HEK293 (cell line): ENCODE measurements around the gene ELN.

Experiments
- CTCF ChIA-PET: fragments of 350-600 bp; formaldehyde crosslinking; extraction: SDS; loops from one replicate; lab custom pipeline; 2021; ENCODE audit warnings: antibody characterized with exemption; lab: Yijun Ruan, JAX
- POLR2A ChIA-PET: fragments of 300-600 bp; formaldehyde crosslinking; extraction: SDS; loops from one replicate; lab custom pipeline; 2020; ENCODE audit warnings: antibody characterized with exemption, inconsistent platforms; lab: Yijun Ruan, JAX
- H3K27ac ChIP-seq: fragments of 200-500 bp; sonication (Bioruptor generic); 2 replicates; pipeline ENCODE4 v1.5.1; 2014; ENCODE audit warnings: low read depth, low read length, control low read depth, inconsistent platforms; ENCODE audit errors: extremely low read depth
- H3K36me3 ChIP-seq, 2 experiments: fragments of 200-500 bp in 1 of 2; sonication (Bioruptor generic) in 1 of 2; 1 replicate in 1 of 2; 2 replicates in 1 of 2; pipeline ENCODE4 v1.5.1; 2014 to 2017; ENCODE audit warnings: inconsistent platforms in 2 of 2, low read length in 2 of 2; ENCODE audit not compliant: control insufficient read depth in 2 of 2, insufficient read depth in 1 of 2
- H3K4me1 ChIP-seq: fragments of 200-500 bp; sonication (Bioruptor generic); 2 replicates; pipeline ENCODE4 v1.5.1; 2014; ENCODE audit warnings: mild to moderate bottlenecking, low read length, inconsistent platforms; ENCODE audit not compliant: control insufficient read depth, insufficient read depth
- H3K4me3 ChIP-seq: 2 replicates; pipeline ENCODE4 v1.5.1; 2011; ENCODE audit warnings: low read depth, mild to moderate bottlenecking, control low read depth, low read length, moderate library complexity
- H3K9me3 ChIP-seq: fragments of 200-500 bp; sonication (Bioruptor generic); 2 replicates; pipeline ENCODE4 v1.5.1; 2014; ENCODE audit warnings: low read depth, low read length, inconsistent platforms; ENCODE audit not compliant: control insufficient read depth, insufficient read depth
- BCL11B ChIP-seq: fragments of 450-650 bp; formaldehyde crosslinking; IDR thresholded peaks from 2 replicates; pipeline ENCODE4 v1.5.1; 2016; ENCODE audit warnings: low read depth, missing biosample characterization, missing genetic modification characterization
- FEZF1 ChIP-seq: fragments of 450-650 bp; formaldehyde crosslinking; IDR thresholded peaks from 2 replicates; pipeline ENCODE4 v1.5.1; 2016; ENCODE audit warnings: missing biosample characterization, missing genetic modification characterization
- REPIN1 ChIP-seq: fragments of 450-650 bp; formaldehyde crosslinking; IDR thresholded peaks from 2 replicates; pipeline ENCODE4 v1.5.1; 2017; ENCODE audit warnings: missing biosample characterization, missing genetic modification characterization, low read depth
- SP3 ChIP-seq: fragments of 450-650 bp; formaldehyde crosslinking; IDR thresholded peaks from 2 replicates; pipeline ENCODE4 v1.5.1; 2016; ENCODE audit warnings: missing biosample characterization, missing genetic modification characterization
- WT1 ChIP-seq: fragments of 450-650 bp; formaldehyde crosslinking; IDR thresholded peaks from 2 replicates; pipeline ENCODE4 v1.5.1; 2016; ENCODE audit warnings: missing biosample characterization, missing genetic modification characterization
- ZBTB17 ChIP-seq: fragments of 450-650 bp; formaldehyde crosslinking; IDR thresholded peaks from 2 replicates; pipeline ENCODE4 v1.5.1; 2016; ENCODE audit warnings: missing biosample characterization, missing genetic modification characterization
- ZBTB8A ChIP-seq: fragments of 450-650 bp; formaldehyde crosslinking; IDR thresholded peaks from 2 replicates; pipeline ENCODE4 v1.5.1; 2016; ENCODE audit warnings: missing biosample characterization, missing genetic modification characterization
- ZIC2 ChIP-seq: fragments of 450-650 bp; formaldehyde crosslinking; IDR thresholded peaks from 2 replicates; pipeline ENCODE4 v1.5.1; 2016; ENCODE audit warnings: missing biosample characterization, missing genetic modification characterization
- ZNF112 ChIP-seq: fragments of 450-650 bp; formaldehyde crosslinking; IDR thresholded peaks from 2 replicates; pipeline ENCODE4 v1.5.0; 2017; ENCODE audit warnings: missing biosample characterization, missing genetic modification characterization
- ZNF138 ChIP-seq: fragments of 450-650 bp; formaldehyde crosslinking; IDR thresholded peaks from 2 replicates; pipeline ENCODE4 v1.5.1; 2016; ENCODE audit warnings: missing biosample characterization, missing genetic modification characterization, borderline replicate concordance
- ZNF155 ChIP-seq: fragments of 450-650 bp; formaldehyde crosslinking; IDR thresholded peaks from 2 replicates; pipeline ENCODE4 v1.5.1; 2016; ENCODE audit warnings: missing biosample characterization, missing genetic modification characterization
- ZNF169 ChIP-seq: fragments of 450-650 bp; formaldehyde crosslinking; IDR thresholded peaks from 2 replicates; pipeline ENCODE4 v1.5.1; 2016; ENCODE audit warnings: missing biosample characterization, missing genetic modification characterization
- ZNF175 ChIP-seq: fragments of 450-650 bp; formaldehyde crosslinking; IDR thresholded peaks from 2 replicates; pipeline ENCODE4 v1.5.1; 2016; ENCODE audit warnings: missing biosample characterization, missing genetic modification characterization
- ZNF214 ChIP-seq: fragments of 450-650 bp; formaldehyde crosslinking; IDR thresholded peaks from 2 replicates; pipeline ENCODE4 v1.5.1; 2017; ENCODE audit warnings: missing biosample characterization, mild to moderate bottlenecking, missing genetic modification characterization, borderline replicate concordance
- ZNF221 ChIP-seq: fragments of 450-650 bp; formaldehyde crosslinking; IDR thresholded peaks from 2 replicates; pipeline ENCODE4 v1.5.1; 2017; ENCODE audit warnings: missing biosample characterization, missing genetic modification characterization, borderline replicate concordance
- ZNF24 ChIP-seq: fragments of 450-650 bp; formaldehyde crosslinking; IDR thresholded peaks from 2 replicates; pipeline ENCODE4 v1.5.1; 2016; ENCODE audit warnings: missing biosample characterization, missing genetic modification characterization
- ZNF335 ChIP-seq: fragments of 450-650 bp; formaldehyde crosslinking; conservative IDR thresholded peaks from 2 replicates; pipeline ENCODE4 v1.5.1; 2016; ENCODE audit warnings: missing biosample characterization, missing genetic modification characterization
- ZNF514 ChIP-seq: fragments of 450-650 bp; formaldehyde crosslinking; IDR thresholded peaks from 2 replicates; pipeline ENCODE4 v1.5.1; 2016; ENCODE audit warnings: missing biosample characterization, missing genetic modification characterization
- ZNF558 ChIP-seq: fragments of 450-650 bp; formaldehyde crosslinking; IDR thresholded peaks from 2 replicates; pipeline ENCODE4 v1.5.1; 2016; ENCODE audit warnings: missing biosample characterization, missing genetic modification characterization
- ZNF658 ChIP-seq: fragments of 450-650 bp; formaldehyde crosslinking; IDR thresholded peaks from 2 replicates; pipeline ENCODE4; 2016; ENCODE audit warnings: missing biosample characterization, missing genetic modification characterization
- TF ChIP-seq, protein P1 (sequence below): fragments of 450-650 bp; formaldehyde crosslinking; IDR thresholded peaks from 2 replicates; pipeline ENCODE4 v1.5.1; 2016; ENCODE audit warnings: missing biosample characterization, missing genetic modification characterization
- TF ChIP-seq, protein P2 (sequence below): fragments of 450-650 bp; formaldehyde crosslinking; IDR thresholded peaks from 2 replicates; pipeline ENCODE4 v1.5.1; 2017; ENCODE audit warnings: missing biosample characterization, missing genetic modification characterization
- TF ChIP-seq, protein P3 (sequence below): fragments of 450-650 bp; formaldehyde crosslinking; IDR thresholded peaks from 2 replicates; pipeline ENCODE4 v1.5.1; 2016; ENCODE audit warnings: missing biosample characterization, missing genetic modification characterization, low read depth
- TF ChIP-seq, protein P4 (sequence below): fragments of 450-650 bp; formaldehyde crosslinking; IDR thresholded peaks from 2 replicates; pipeline ENCODE4 v1.5.1; 2016; ENCODE audit warnings: missing biosample characterization, missing genetic modification characterization
- TF ChIP-seq, protein P5 (sequence below): fragments of 450-650 bp; formaldehyde crosslinking; IDR thresholded peaks from 2 replicates; pipeline ENCODE4 v1.5.1; 2016; ENCODE audit warnings: missing biosample characterization, missing genetic modification characterization, low read depth

Gene ELN

DNA sequence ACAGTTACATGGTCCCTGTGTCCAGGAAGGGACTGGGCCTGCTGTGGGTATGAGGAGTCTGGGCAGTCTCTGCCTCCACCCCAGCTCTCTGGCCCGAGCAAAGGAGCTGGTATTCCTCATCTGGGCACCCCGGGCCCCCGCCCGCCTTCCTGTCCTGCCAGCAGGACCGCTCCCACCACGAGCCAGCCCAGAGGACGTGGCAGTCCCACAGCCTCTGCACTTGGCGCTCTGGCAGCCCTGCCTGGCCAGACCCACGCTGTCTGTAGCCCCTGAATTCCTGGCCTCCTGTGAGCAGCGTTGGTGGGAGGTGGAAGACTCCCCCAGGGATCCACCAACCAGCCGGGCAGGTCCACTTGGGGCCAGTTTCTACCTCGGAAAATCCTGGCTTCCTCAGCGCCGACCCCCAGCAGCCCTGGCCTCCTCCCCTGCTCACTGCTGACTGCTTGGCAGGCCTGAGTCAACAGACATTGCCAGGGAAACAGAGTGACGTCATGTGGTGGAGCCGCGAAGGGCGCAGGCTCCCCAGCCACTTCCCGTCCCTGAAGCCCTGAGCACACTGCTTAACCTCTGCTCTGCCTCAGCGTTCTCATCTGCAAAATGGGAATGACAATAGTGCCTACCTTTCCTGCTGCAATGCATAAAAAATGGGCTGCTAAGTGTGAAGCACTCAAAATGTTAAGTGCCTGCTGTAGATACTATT is 34.0 kb downstream of the ELN start (continued):
- TF ChIP-seq ZBTB8A (tag by site-specific recombination): peak; percentile 88

DNA sequence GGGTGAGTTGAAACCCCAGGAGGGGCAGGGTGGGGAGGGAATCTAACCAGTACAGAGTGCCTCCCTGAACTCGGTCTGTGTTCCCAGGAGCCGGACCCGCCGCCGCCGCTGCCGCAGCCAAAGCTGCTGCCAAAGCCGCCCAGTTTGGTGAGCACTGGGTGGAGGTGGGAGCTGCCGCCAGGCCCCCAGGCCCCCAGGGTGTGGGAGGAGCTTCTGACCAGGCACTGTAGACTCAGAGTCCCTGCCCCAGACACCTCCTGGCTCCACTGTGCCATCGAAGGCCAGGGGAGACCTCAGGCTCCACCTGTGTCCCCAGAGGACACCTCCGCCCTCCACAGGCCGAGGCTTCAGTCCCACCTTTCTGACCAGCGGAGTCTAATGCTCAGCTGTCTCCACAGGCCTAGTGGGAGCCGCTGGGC is 35.3 kb downstream of the ELN start:
- POLR2A ChIA-PET: no interaction called here
- no peak overlapping the region for H3K27ac ChIP-seq
- H3K9me3 ChIP-seq: no peaks in the 10 kb centered on the region
- TF ChIP-seq FEZF1 (tag by site-specific recombination) (no peak), SP3 (no peak), ZNF138 (tag by site-specific recombination) (no peak), ZNF112 (tag by site-specific recombination) (no peak), REPIN1 (tag by site-specific recombination) (no peak)
- H3K4me3 ChIP-seq: no peak overlapping the region
- CTCF ChIA-PET: no interaction called here
- no peaks in the 10 kb centered on the region for H3K36me3 ChIP-seq
- H3K4me1 ChIP-seq: no peaks in the 10 kb centered on the region

DNA sequence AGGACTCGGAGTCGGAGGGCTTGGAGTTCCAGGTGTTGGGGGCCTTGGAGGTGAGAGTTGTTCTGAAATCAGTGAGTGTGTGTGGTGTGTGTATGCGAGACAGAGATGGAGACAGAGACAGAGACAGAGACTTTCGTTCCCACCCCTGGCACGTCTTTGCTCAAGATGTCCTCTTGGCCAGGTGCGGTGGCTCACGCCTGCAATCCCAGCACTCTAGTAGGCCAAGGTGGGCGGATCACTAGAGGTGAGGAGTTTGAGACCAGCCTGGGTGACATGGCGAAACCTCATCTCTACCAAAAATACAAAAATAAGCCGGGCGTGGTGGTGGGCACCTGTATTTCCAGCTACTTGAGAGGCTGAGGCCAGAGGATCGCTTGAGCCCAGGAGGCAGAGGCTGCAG is 35.7 kb downstream of the ELN start:
- CTCF ChIA-PET: no interaction called here
- no peaks in the 10 kb centered on the region for H3K4me1 ChIP-seq
- no peaks in the 10 kb centered on the region for H3K9me3 ChIP-seq
- TF ChIP-seq, protein P1, sequence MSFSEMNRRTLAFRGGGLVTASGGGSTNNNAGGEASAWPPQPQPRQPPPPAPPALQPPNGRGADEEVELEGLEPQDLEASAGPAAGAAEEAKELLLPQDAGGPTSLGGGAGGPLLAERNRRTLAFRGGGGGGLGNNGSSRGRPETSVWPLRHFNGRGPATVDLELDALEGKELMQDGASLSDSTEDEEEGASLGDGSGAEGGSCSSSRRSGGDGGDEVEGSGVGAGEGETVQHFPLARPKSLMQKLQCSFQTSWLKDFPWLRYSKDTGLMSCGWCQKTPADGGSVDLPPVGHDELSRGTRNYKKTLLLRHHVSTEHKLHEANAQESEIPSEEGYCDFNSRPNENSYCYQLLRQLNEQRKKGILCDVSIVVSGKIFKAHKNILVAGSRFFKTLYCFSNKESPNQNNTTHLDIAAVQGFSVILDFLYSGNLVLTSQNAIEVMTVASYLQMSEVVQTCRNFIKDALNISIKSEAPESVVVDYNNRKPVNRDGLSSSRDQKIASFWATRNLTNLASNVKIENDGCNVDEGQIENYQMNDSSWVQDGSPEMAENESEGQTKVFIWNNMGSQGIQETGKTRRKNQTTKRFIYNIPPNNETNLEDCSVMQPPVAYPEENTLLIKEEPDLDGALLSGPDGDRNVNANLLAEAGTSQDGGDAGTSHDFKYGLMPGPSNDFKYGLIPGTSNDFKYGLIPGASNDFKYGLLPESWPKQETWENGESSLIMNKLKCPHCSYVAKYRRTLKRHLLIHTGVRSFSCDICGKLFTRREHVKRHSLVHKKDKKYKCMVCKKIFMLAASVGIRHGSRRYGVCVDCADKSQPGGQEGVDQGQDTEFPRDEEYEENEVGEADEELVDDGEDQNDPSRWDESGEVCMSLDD (tag by site-specific recombination): no peak
- TF ChIP-seq, protein P2, sequence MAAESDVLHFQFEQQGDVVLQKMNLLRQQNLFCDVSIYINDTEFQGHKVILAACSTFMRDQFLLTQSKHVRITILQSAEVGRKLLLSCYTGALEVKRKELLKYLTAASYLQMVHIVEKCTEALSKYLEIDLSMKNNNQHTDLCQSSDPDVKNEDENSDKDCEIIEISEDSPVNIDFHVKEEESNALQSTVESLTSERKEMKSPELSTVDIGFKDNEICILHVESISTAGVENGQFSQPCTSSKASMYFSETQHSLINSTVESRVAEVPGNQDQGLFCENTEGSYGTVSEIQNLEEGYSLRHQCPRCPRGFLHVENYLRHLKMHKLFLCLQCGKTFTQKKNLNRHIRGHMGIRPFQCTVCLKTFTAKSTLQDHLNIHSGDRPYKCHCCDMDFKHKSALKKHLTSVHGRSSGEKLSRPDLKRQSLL (tag by site-specific recombination): no peak
- TF ChIP-seq SP3 (no peak), ZNF214 (tag by site-specific recombination) (no peak), ZNF558 (tag by site-specific recombination) (no peak), ZNF658 (no peak), ZNF221 (tag by site-specific recombination) (no peak), ZBTB17 (tag by site-specific recombination) (no peak), ZNF169 (tag by site-specific recombination) (no peak), WT1 (tag by site-specific recombination) (no peak), ZNF175 (tag by site-specific recombination) (no peak), BCL11B (tag by site-specific recombination) (no peak), ZNF24 (tag by site-specific recombination) (no peak), ZNF335 (tag by site-specific recombination) (no peak), ZIC2 (tag by site-specific recombination) (no peak), ZNF514 (tag by site-specific recombination) (no peak), ZNF155 (tag by site-specific recombination) (no peak)
- TF ChIP-seq, protein P3, sequence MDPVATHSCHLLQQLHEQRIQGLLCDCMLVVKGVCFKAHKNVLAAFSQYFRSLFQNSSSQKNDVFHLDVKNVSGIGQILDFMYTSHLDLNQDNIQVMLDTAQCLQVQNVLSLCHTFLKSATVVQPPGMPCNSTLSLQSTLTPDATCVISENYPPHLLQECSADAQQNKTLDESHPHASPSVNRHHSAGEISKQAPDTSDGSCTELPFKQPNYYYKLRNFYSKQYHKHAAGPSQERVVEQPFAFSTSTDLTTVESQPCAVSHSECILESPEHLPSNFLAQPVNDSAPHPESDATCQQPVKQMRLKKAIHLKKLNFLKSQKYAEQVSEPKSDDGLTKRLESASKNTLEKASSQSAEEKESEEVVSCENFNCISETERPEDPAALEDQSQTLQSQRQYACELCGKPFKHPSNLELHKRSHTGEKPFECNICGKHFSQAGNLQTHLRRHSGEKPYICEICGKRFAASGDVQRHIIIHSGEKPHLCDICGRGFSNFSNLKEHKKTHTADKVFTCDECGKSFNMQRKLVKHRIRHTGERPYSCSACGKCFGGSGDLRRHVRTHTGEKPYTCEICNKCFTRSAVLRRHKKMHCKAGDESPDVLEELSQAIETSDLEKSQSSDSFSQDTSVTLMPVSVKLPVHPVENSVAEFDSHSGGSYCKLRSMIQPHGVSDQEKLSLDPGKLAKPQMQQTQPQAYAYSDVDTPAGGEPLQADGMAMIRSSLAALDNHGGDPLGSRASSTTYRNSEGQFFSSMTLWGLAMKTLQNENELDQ (tag by site-specific recombination): no peak
- TF ChIP-seq, protein P4, sequence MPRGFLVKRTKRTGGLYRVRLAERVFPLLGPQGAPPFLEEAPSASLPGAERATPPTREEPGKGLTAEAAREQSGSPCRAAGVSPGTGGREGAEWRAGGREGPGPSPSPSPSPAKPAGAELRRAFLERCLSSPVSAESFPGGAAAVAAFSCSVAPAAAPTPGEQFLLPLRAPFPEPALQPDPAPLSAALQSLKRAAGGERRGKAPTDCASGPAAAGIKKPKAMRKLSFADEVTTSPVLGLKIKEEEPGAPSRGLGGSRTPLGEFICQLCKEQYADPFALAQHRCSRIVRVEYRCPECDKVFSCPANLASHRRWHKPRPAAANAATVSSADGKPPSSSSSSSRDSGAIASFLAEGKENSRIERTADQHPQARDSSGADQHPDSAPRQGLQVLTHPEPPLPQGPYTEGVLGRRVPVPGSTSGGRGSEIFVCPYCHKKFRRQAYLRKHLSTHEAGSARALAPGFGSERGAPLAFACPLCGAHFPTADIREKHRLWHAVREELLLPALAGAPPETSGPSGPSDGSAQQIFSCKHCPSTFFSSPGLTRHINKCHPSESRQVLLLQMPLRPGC (tag by site-specific recombination): no peak
- TF ChIP-seq, protein P5, sequence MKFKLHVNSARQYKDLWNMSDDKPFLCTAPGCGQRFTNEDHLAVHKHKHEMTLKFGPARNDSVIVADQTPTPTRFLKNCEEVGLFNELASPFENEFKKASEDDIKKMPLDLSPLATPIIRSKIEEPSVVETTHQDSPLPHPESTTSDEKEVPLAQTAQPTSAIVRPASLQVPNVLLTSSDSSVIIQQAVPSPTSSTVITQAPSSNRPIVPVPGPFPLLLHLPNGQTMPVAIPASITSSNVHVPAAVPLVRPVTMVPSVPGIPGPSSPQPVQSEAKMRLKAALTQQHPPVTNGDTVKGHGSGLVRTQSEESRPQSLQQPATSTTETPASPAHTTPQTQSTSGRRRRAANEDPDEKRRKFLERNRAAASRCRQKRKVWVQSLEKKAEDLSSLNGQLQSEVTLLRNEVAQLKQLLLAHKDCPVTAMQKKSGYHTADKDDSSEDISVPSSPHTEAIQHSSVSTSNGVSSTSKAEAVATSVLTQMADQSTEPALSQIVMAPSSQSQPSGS (tag by site-specific recombination): no peak
- H3K27ac ChIP-seq: no peak overlapping the region
- no peaks in the 10 kb centered on the region for H3K36me3 ChIP-seq
- no peak overlapping the region for H3K4me3 ChIP-seq
- POLR2A ChIA-PET: no interaction called here
